WTC11 (cell line): ENCODE measurements around the gene PTX4. TPM values are rescaled to one million over a fixed set of nuclear protein-coding genes. Genes with fewer than 3 reads are reported as not detected.

ENCODE experiments used
- ATAC-seq: fragments of 200-7000 bp; cut with Tn5 transposase; 2 replicates; pipeline ENCODE4 v1.10.0; 2021; ENCODE audit warnings: mild to moderate bottlenecking, moderate library complexity
- CTCF ChIA-PET: fragments of 300-600 bp; sonication (Branson Sonifier 250); formaldehyde crosslinking; loops from one replicate; lab custom pipeline; 2021; ENCODE audit warnings: antibody characterized with exemption; lab: Charles Lee
- POLR2A ChIA-PET: fragments of 350-600 bp; sonication (Branson Sonifier 250); formaldehyde crosslinking; loops from one replicate; lab custom pipeline; 2021; ENCODE audit warnings: antibody characterized with exemption; lab: Charles Lee
- DNase-seq: peaks from one replicate; pipeline ENCODE4 v3.0.0; 2021; ENCODE audit warnings: low spot score
- H3K27ac Mint-ChIP-seq: 2 replicates; pipeline ENCODE4 v1.8.0; 2021; ENCODE audit warnings: mixed read lengths
- H3K27me3 Mint-ChIP-seq: 2 replicates; pipeline ENCODE4 v1.8.0; 2021; ENCODE audit warnings: low read depth, mild to moderate bottlenecking, moderate library complexity, mixed read lengths
- H3K36me3 Mint-ChIP-seq: 2 replicates; pipeline ENCODE4 v1.8.0; 2021; ENCODE audit warnings: mixed read lengths
- H3K4me1 Mint-ChIP-seq: 2 replicates; pipeline ENCODE4 v1.8.0; 2022; ENCODE audit warnings: mixed read lengths
- H3K4me3 Mint-ChIP-seq: 2 replicates; pipeline ENCODE4 v1.8.0; 2021; ENCODE audit warnings: mild to moderate bottlenecking, moderate library complexity, mixed read lengths
- H3K9me3 Mint-ChIP-seq: 2 replicates; pipeline ENCODE4 v1.8.0; 2021; ENCODE audit warnings: mixed read lengths
- AR ChIP-seq: fragments of 250-450 bp; sonication (Bioruptor Pico); IDR thresholded peaks from 2 replicates; pipeline ENCODE4 v1.9.0; 2021; ENCODE audit warnings: mild to moderate bottlenecking
- CREB1 ChIP-seq: sonication (generic); formaldehyde crosslinking; IDR thresholded peaks from 2 replicates; pipeline ENCODE4 v1.8.0; 2023; ENCODE audit warnings: mild to moderate bottlenecking, missing genetic modification reagents
- CREM ChIP-seq: sonication (generic); formaldehyde crosslinking; IDR thresholded peaks from 2 replicates; pipeline ENCODE4 v1.8.1; 2022; ENCODE audit warnings: mild to moderate bottlenecking, missing genetic modification reagents, moderate library complexity
- FOXJ3 ChIP-seq: sonication (generic); formaldehyde crosslinking; IDR thresholded peaks from 2 replicates; pipeline ENCODE4 v1.9.0; 2021; ENCODE audit warnings: missing genetic modification reagents, mild to moderate bottlenecking, borderline replicate concordance
- FOXK1 ChIP-seq: sonication (generic); formaldehyde crosslinking; IDR thresholded peaks from 2 replicates; pipeline ENCODE4 v1.8.0; 2022; ENCODE audit warnings: mild to moderate bottlenecking, moderate library complexity, missing genetic modification reagents
- FOXP1 ChIP-seq: sonication (generic); formaldehyde crosslinking; IDR thresholded peaks from 2 replicates; pipeline ENCODE4 v1.8.0; 2022; ENCODE audit warnings: missing genetic modification reagents, mild to moderate bottlenecking, moderate library complexity, borderline replicate concordance
- GABPB1 ChIP-seq: sonication (generic); formaldehyde crosslinking; IDR thresholded peaks from 2 replicates; pipeline ENCODE4 v1.8.1; 2023; ENCODE audit warnings: mild to moderate bottlenecking, missing genetic modification reagents
- GRHL2 ChIP-seq: fragments of 250-450 bp; sonication (Bioruptor Pico); IDR thresholded peaks from 2 replicates; pipeline ENCODE4 v1.8.0; 2022; ENCODE audit warnings: mild to moderate bottlenecking, moderate library complexity; ENCODE audit not compliant: insufficient replicate concordance, severe bottlenecking
- GTF2I ChIP-seq: fragments of 250-450 bp; sonication (Bioruptor Pico); conservative IDR thresholded peaks from 2 replicates; pipeline ENCODE4 v1.4.0; 2021; ENCODE audit warnings: mild to moderate bottlenecking
- JAZF1 ChIP-seq: fragments of 250-450 bp; sonication (Bioruptor Pico); IDR thresholded peaks from 2 replicates; pipeline ENCODE4 v1.9.0; 2021; ENCODE audit warnings: moderate library complexity, mild to moderate bottlenecking, inconsistent platforms
- NFE2L1 ChIP-seq: sonication (generic); formaldehyde crosslinking; IDR thresholded peaks from 2 replicates; pipeline ENCODE4 v1.8.1; 2023; ENCODE audit warnings: missing genetic modification reagents
- PRRX2 ChIP-seq: fragments of 250-450 bp; sonication (Bioruptor Pico); IDR thresholded peaks from 2 replicates; pipeline ENCODE4 v1.8.0; 2021; ENCODE audit warnings: mild to moderate bottlenecking
- RORB ChIP-seq: fragments of 250-450 bp; sonication (Bioruptor Pico); IDR thresholded peaks from 2 replicates; pipeline ENCODE4 v1.9.0; 2021; ENCODE audit warnings: mild to moderate bottlenecking
- TEAD4 ChIP-seq: sonication (generic); formaldehyde crosslinking; IDR thresholded peaks from 2 replicates; pipeline ENCODE4 v1.8.0; 2022; ENCODE audit warnings: mild to moderate bottlenecking, missing genetic modification reagents
- ZMAT4 ChIP-seq: fragments of 250-450 bp; sonication (Bioruptor Pico); IDR thresholded peaks from 2 replicates; pipeline ENCODE4 v1.9.0; 2021; ENCODE audit warnings: mild to moderate bottlenecking
- ZNF138 ChIP-seq: sonication (generic); formaldehyde crosslinking; conservative IDR thresholded peaks from 2 replicates; pipeline ENCODE4 v1.8.1; 2022; ENCODE audit warnings: mild to moderate bottlenecking, moderate library complexity, missing genetic modification reagents
- ZNF232 ChIP-seq: sonication (generic); formaldehyde crosslinking; IDR thresholded peaks from 2 replicates; pipeline ENCODE4 v1.8.0; 2022; ENCODE audit warnings: mild to moderate bottlenecking, missing genetic modification reagents
- ZNF416 ChIP-seq: fragments of 250-450 bp; sonication (Bioruptor Pico); IDR thresholded peaks from 2 replicates; pipeline ENCODE4 v1.9.0; 2021; ENCODE audit warnings: mild to moderate bottlenecking, inconsistent platforms
- ZNF423 ChIP-seq: fragments of 250-450 bp; sonication (Bioruptor Pico); IDR thresholded peaks from 2 replicates; pipeline ENCODE4 v2.1.2; 2022; ENCODE audit warnings: mild to moderate bottlenecking, moderate library complexity
- total RNA-seq: library from RNA; stranded (reverse); gene quantifications from 3 replicates; pipeline ENCODE4 v1.2.3, GENCODE V29; 2021
- TF ChIP-seq, protein P1 (sequence below): sonication (generic); formaldehyde crosslinking; IDR thresholded peaks from 2 replicates; pipeline ENCODE4 v1.8.0; 2022; ENCODE audit warnings: mild to moderate bottlenecking, missing genetic modification reagents
- TF ChIP-seq, protein P2 (sequence below): sonication (generic); formaldehyde crosslinking; conservative IDR thresholded peaks from 2 replicates; pipeline ENCODE4 v1.8.1; 2022; ENCODE audit warnings: mild to moderate bottlenecking, missing genetic modification reagents
- TF ChIP-seq, protein P3 (sequence below): sonication (generic); formaldehyde crosslinking; IDR thresholded peaks from 2 replicates; pipeline ENCODE4 v1.8.0; 2022; ENCODE audit warnings: mild to moderate bottlenecking, missing genetic modification reagents
- TF ChIP-seq, protein P4 (sequence below): sonication (generic); formaldehyde crosslinking; IDR thresholded peaks from 2 replicates; pipeline ENCODE4 v1.8.1; 2022; ENCODE audit warnings: low read depth, mild to moderate bottlenecking, moderate library complexity, missing genetic modification reagents, borderline replicate concordance
- TF ChIP-seq, protein P5 (sequence below): sonication (generic); formaldehyde crosslinking; IDR thresholded peaks from 2 replicates; pipeline ENCODE4 v1.8.0; 2023; ENCODE audit warnings: missing genetic modification reagents

Gene PTX4
- total RNA-seq, 1 experiment from 2014 or later: 0.26 TPM

DNA sequence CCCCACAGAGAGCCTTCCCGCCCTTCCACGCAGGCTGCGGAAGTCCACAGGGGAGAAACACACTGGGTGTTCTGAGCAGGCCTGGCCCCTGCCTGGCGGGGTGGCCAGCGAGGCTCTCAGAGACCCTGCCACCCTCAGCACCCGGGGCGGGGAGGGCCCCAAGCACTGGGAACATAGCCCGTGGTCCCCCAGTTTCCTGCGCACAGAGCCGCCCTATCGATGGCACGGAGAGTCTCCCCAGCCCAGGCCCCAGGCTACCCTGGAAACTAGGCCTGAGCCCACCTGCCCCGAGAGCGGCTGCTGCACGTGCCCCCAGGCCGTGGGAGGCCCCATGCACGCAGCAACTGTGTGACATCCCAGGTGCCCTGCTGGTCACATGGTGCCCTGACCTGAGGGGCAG lies 34.2 kb downstream of the PTX4 start:
- TF ChIP-seq FOXJ3 (CRISPR knock-in tag) (no peak), ZNF138 (CRISPR knock-in tag) (no peak), ZMAT4 (CRISPR knock-in tag) (no peak), NFE2L1 (CRISPR knock-in tag) (no peak), ZNF232 (CRISPR knock-in tag) (no peak), CREB1 (CRISPR knock-in tag) (no peak), RORB (CRISPR knock-in tag) (no peak)
- TF ChIP-seq, protein P1, sequence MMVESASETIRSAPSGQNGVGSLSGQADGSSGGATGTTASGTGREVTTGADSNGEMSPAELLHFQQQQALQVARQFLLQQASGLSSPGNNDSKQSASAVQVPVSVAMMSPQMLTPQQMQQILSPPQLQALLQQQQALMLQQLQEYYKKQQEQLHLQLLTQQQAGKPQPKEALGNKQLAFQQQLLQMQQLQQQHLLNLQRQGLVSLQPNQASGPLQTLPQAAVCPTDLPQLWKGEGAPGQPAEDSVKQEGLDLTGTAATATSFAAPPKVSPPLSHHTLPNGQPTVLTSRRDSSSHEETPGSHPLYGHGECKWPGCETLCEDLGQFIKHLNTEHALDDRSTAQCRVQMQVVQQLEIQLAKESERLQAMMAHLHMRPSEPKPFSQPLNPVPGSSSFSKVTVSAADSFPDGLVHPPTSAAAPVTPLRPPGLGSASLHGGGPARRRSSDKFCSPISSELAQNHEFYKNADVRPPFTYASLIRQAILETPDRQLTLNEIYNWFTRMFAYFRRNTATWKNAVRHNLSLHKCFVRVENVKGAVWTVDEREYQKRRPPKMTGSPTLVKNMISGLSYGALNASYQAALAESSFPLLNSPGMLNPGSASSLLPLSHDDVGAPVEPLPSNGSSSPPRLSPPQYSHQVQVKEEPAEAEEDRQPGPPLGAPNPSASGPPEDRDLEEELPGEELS (CRISPR knock-in tag): no peak
- TF ChIP-seq, protein P2, sequence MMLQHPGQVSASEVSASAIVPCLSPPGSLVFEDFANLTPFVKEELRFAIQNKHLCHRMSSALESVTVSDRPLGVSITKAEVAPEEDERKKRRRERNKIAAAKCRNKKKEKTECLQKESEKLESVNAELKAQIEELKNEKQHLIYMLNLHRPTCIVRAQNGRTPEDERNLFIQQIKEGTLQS (CRISPR knock-in tag): no peak
- TF ChIP-seq, protein P3, sequence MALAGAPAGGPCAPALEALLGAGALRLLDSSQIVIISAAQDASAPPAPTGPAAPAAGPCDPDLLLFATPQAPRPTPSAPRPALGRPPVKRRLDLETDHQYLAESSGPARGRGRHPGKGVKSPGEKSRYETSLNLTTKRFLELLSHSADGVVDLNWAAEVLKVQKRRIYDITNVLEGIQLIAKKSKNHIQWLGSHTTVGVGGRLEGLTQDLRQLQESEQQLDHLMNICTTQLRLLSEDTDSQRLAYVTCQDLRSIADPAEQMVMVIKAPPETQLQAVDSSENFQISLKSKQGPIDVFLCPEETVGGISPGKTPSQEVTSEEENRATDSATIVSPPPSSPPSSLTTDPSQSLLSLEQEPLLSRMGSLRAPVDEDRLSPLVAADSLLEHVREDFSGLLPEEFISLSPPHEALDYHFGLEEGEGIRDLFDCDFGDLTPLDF (CRISPR knock-in tag): no peak
- ChIA-PET POLR2A (no interaction called here), CTCF (no interaction called here)
- Mint-ChIP-seq H3K9me3 (no peaks in the 10 kb centered on the region), H3K27me3 (no peaks in the 10 kb centered on the region), H3K27ac (no peak overlapping the region), H3K4me3 (no peak overlapping the region), H3K36me3 (peaks cover 6% of the 10 kb centered on the region; the same call in 1 of the 2 replicates), H3K4me1 (no peaks in the 10 kb centered on the region)
- ATAC-seq (no peak), DNase-seq (no peak)

DNA sequence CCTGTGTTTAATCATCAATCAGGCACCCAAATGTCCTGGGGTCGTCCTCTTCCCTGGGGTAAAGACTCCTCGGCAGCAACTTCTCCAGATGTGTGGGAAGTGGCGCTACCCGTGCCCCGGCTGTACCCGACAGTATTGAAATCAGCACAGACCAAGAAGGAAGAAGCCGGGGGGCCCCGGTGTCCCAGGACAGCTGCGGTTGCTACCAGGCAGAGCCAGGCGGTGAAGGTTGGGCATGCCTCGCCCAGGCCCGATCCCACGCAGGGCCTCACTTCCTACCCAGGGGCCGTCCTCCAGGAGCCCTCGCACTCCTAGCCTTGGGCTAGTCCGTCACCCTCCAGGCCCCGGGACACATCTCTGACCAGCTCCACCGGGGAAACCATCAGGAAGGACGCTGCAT lies 35.4 kb downstream of the PTX4 start:
- H3K27ac Mint-ChIP-seq: no peak overlapping the region
- TF ChIP-seq GRHL2 (CRISPR knock-in tag) (no peak), JAZF1 (no peak)
- TF ChIP-seq, protein P4, sequence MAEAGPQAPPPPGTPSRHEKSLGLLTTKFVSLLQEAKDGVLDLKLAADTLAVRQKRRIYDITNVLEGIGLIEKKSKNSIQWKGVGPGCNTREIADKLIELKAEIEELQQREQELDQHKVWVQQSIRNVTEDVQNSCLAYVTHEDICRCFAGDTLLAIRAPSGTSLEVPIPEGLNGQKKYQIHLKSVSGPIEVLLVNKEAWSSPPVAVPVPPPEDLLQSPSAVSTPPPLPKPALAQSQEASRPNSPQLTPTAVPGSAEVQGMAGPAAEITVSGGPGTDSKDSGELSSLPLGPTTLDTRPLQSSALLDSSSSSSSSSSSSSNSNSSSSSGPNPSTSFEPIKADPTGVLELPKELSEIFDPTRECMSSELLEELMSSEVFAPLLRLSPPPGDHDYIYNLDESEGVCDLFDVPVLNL: no peak
- DNase-seq (no peak), ATAC-seq (no peak)
- no peaks in the 10 kb centered on the region for H3K4me1 Mint-ChIP-seq
- no peak overlapping the region for H3K4me3 Mint-ChIP-seq
- H3K9me3 Mint-ChIP-seq: no peaks in the 10 kb centered on the region
- CTCF ChIA-PET: no interaction called here
- POLR2A ChIA-PET: no interaction called here
- H3K27me3 Mint-ChIP-seq: no peaks in the 10 kb centered on the region
- peaks cover 6% of the 10 kb centered on the region; the same call in 1 of the 2 replicates for H3K36me3 Mint-ChIP-seq

GRCh38 chr16:1452530-1452929 lies 36.2 kb downstream of the PTX4 start:
- POLR2A ChIA-PET: no interaction called here
- Mint-ChIP-seq H3K36me3 (peaks cover 6% of the 10 kb centered on the region; the same call in 1 of the 2 replicates), H3K27ac (no peak overlapping the region), H3K9me3 (no peaks in the 10 kb centered on the region), H3K4me1 (no peaks in the 10 kb centered on the region), H3K4me3 (no peak overlapping the region), H3K27me3 (no peaks in the 10 kb centered on the region)
- ATAC-seq (no peak), DNase-seq (no peak)
- CTCF ChIA-PET: no interaction called here
- TF ChIP-seq PRRX2 (CRISPR knock-in tag) (no peak), ZNF423 (no peak), ZNF416 (CRISPR knock-in tag) (no peak), TEAD4 (CRISPR knock-in tag) (no peak), CREB1 (CRISPR knock-in tag) (no peak), GTF2I (CRISPR knock-in tag) (no peak), CREM (no peak), GABPB1 (CRISPR knock-in tag) (no peak), FOXK1 (CRISPR knock-in tag) (no peak), AR (no peak), ZNF232 (CRISPR knock-in tag) (no peak), FOXP1 (CRISPR knock-in tag) (no peak), ZNF138 (CRISPR knock-in tag) (no peak)
- TF ChIP-seq, protein P5, sequence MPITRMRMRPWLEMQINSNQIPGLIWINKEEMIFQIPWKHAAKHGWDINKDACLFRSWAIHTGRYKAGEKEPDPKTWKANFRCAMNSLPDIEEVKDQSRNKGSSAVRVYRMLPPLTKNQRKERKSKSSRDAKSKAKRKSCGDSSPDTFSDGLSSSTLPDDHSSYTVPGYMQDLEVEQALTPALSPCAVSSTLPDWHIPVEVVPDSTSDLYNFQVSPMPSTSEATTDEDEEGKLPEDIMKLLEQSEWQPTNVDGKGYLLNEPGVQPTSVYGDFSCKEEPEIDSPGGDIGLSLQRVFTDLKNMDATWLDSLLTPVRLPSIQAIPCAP (CRISPR knock-in tag): no peak
